Neural crest cell (in vitro differentiated cells): ENCODE results near the gene CEP126. TPM values are rescaled to one million over a fixed set of nuclear protein-coding genes. Genes with fewer than 3 reads are reported as not detected.

Experiments
- DNase-seq: peaks from one replicate; pipeline ENCODE4 v3.0.0; 2021; ENCODE audit warnings: low read depth, mixed read lengths, low spot score
- H3K27ac Mint-ChIP-seq: one replicate; pipeline ENCODE4 v1.8.0; 2021; ENCODE audit warnings: mild to moderate bottlenecking, mixed read lengths; ENCODE audit not compliant: unreplicated experiment
- H3K27me3 Mint-ChIP-seq: 2 replicates; pipeline ENCODE4 v1.8.0; 2021; ENCODE audit warnings: low read depth, mild to moderate bottlenecking, mixed read lengths
- H3K36me3 Mint-ChIP-seq: 2 replicates; pipeline ENCODE4 v1.8.0; 2021; ENCODE audit warnings: low read depth, mild to moderate bottlenecking, mixed read lengths
- H3K4me1 Mint-ChIP-seq: 2 replicates; pipeline ENCODE4 v1.8.0; 2021; ENCODE audit warnings: mixed read lengths
- H3K4me3 Mint-ChIP-seq: one replicate; pipeline ENCODE4 v1.8.0; 2021; ENCODE audit warnings: mild to moderate bottlenecking, mixed read lengths
- H3K9me3 Mint-ChIP-seq: 2 replicates; pipeline ENCODE4 v1.8.0; 2021; ENCODE audit warnings: mixed read lengths
- total RNA-seq: library from RNA; stranded (reverse); gene quantifications from 2 replicates; pipeline ENCODE4 v1.2.1, GENCODE V29; 2021
- TF ChIP-seq, protein P1 (sequence below): fragments of 200-600 bp; sonication (generic); conservative IDR thresholded peaks from 2 replicates; pipeline ENCODE4 v1.5.0; 2021; ENCODE audit warnings: antibody characterized with exemption, mild to moderate bottlenecking

Gene CEP126
- total RNA-seq, 1 donor from 2014 or later: 2.1 TPM

DNA sequence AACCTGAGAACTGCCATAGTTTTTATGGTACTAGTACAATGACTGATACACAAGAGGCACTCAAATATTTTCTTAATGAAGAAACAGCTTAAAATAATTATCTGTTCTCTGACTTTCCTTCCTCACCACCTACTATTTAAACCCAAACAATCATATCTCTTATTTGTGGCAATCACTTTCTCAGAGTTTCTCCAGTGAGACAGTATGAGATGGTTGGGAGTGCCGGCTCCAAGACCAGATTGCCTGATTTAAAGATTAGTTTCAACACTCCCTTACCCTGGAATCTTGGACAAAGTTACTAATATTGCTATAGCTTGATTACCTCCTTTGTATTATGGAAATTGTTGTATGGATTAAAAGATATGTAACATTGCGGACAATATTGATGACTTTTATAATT, 5.7 kb upstream of the CEP126 start:
- peaks cover under 1% of the 10 kb centered on the region for H3K4me1 Mint-ChIP-seq
- H3K27ac Mint-ChIP-seq: no peak overlapping the region
- no peaks in the 10 kb centered on the region for H3K9me3 Mint-ChIP-seq
- TF ChIP-seq, protein P1, sequence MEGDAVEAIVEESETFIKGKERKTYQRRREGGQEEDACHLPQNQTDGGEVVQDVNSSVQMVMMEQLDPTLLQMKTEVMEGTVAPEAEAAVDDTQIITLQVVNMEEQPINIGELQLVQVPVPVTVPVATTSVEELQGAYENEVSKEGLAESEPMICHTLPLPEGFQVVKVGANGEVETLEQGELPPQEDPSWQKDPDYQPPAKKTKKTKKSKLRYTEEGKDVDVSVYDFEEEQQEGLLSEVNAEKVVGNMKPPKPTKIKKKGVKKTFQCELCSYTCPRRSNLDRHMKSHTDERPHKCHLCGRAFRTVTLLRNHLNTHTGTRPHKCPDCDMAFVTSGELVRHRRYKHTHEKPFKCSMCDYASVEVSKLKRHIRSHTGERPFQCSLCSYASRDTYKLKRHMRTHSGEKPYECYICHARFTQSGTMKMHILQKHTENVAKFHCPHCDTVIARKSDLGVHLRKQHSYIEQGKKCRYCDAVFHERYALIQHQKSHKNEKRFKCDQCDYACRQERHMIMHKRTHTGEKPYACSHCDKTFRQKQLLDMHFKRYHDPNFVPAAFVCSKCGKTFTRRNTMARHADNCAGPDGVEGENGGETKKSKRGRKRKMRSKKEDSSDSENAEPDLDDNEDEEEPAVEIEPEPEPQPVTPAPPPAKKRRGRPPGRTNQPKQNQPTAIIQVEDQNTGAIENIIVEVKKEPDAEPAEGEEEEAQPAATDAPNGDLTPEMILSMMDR: no peak
- DNase-seq: no peak
- no peaks in the 10 kb centered on the region for H3K36me3 Mint-ChIP-seq
- no peaks in the 10 kb centered on the region for H3K27me3 Mint-ChIP-seq
- no peak overlapping the region for H3K4me3 Mint-ChIP-seq

DNA sequence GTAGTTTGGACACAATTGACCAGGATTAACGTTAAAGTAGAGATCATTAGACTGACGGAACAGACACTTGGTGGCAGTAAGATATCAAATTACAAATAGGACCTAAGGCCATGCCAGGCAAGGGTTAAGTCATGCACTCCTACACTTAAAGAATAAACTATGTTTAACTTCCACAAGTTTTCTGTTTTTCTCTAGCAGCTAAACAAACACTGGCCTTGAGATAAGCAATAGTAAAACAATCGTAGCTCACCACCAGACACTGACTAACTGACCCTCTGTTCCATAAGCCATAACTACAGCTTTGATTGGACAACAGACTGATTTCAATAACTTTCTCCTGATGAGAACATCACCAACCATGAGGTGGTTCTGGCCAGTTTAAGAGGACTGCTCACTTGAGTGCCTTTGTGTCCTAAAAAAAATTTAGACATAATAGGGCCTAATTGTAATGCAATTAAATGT, 2.0 kb upstream of the CEP126 start:
- TF ChIP-seq, protein P1: no peak
- H3K4me1 Mint-ChIP-seq: peaks cover 29% of the 10 kb centered on the region
- H3K27me3 Mint-ChIP-seq: no peaks in the 10 kb centered on the region
- DNase-seq: no peak
- no peak overlapping the region for H3K27ac Mint-ChIP-seq
- peak overlapping the region; percentile 16 for H3K4me3 Mint-ChIP-seq
- H3K36me3 Mint-ChIP-seq: no peaks in the 10 kb centered on the region
- H3K9me3 Mint-ChIP-seq: no peaks in the 10 kb centered on the region

DNA sequence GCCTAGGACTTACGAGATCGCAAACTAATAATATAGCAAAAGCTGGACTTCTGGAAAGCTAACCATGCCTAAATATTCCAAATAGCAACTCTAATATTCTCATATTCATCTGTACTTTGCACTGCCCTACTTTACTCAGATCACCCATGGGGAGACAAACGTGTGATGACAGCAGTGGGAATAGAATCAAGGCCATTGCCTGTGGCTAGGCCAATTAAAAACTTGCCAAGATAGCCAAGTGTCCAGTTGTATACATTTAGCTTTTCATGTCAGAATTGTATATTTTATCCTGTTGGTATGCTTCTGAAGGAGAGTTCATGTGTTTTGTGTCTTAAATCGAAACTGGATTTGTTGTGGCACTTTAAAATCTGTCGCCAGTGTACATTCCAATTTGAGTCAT, 1.2 kb upstream of the CEP126 start:
- Mint-ChIP-seq H3K27me3 (no peaks in the 10 kb centered on the region), H3K36me3 (no peaks in the 10 kb centered on the region), H3K4me3 (peak overlapping the region; percentile 59)

DNA sequence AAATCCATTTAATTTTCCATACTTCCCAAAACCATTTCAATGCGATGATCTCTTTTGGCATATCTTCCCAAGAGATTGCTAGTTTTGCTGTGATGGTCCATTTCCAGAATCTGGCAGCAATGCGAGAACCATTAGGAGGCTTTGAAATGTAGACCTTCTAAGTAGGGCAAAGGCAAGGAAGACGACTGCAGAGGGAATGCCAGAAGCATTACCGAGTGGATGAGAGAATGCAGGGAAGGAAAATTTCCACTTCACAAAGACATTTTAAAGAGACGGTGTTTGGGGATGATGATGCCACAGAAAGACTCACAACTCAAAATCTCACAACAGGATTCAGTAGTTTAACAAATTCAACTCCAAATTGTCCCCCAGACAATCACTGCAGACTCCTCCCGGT, 471 bp upstream of the CEP126 start:
- DNase-seq: no peak
- Mint-ChIP-seq H3K36me3 (no peaks in the 10 kb centered on the region), H3K27ac (peak overlapping the region; percentile 64), H3K4me3 (peak overlapping the region; percentile 94), H3K27me3 (no peaks in the 10 kb centered on the region), H3K9me3 (no peaks in the 10 kb centered on the region), H3K4me1 (peaks cover 29% of the 10 kb centered on the region)
- TF ChIP-seq, protein P1: no peak

More for the DNA sequence above, 1.2 kb upstream of the CEP126 start:
- Mint-ChIP-seq H3K9me3 (no peaks in the 10 kb centered on the region), H3K4me1 (peaks cover 29% of the 10 kb centered on the region), H3K27ac (no peak overlapping the region)
- TF ChIP-seq, protein P1: no peak
- DNase-seq: no peak

DNA sequence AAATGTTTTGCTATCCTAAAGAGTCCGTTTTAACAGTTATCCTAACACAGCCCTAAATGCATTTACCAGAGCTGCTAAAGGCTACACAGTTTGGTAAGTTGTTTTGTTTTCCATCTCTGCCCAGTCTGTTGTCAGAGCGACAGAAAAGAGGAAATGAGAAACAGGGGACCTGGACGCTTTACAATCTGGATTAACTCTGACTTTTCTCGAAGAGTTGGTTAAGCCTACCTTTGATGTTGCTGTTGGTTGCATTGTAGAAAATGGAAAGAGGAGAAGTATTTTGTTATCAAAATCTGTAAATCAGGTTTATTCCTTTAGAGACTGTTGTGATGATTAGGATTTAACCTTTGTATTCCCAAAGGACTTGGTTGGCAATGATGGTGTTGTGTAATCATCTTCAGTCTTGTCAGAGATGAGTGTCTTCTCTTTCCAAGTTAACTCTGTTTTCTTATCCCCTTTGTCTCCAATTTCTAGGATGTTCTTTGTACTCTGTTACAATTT, 1.0 kb downstream of the CEP126 start:
- H3K27ac Mint-ChIP-seq: peak overlapping the region; percentile 89

More for the DNA sequence above, 1.0 kb downstream of the CEP126 start:
- no peak for DNase-seq
- H3K4me1 Mint-ChIP-seq: peaks cover 29% of the 10 kb centered on the region
- no peaks in the 10 kb centered on the region for H3K27me3 Mint-ChIP-seq
- TF ChIP-seq, protein P1: no peak
- peak overlapping the region; percentile 94 for H3K4me3 Mint-ChIP-seq
- H3K36me3 Mint-ChIP-seq: no peaks in the 10 kb centered on the region
- H3K9me3 Mint-ChIP-seq: no peaks in the 10 kb centered on the region
